GM12875 (cell line): Measurements from ENCODE around the gene UBXN7.

ENCODE experiments used
- H3K4me3 ChIP-seq: one replicate; pipeline ENCODE4 v1.5.1; 2011; ENCODE audit warnings: low read depth, low read length, control low read depth
- TF ChIP-seq, protein P1 (sequence below): IDR thresholded peaks from 2 replicates; pipeline ENCODE4 v1.5.1; 2011; ENCODE audit warnings: low read depth, mild to moderate bottlenecking, control low read depth, inconsistent platforms, low read length, moderate library complexity, borderline replicate concordance; ENCODE audit not compliant: insufficient read depth

The UBXN7 gene

DNA sequence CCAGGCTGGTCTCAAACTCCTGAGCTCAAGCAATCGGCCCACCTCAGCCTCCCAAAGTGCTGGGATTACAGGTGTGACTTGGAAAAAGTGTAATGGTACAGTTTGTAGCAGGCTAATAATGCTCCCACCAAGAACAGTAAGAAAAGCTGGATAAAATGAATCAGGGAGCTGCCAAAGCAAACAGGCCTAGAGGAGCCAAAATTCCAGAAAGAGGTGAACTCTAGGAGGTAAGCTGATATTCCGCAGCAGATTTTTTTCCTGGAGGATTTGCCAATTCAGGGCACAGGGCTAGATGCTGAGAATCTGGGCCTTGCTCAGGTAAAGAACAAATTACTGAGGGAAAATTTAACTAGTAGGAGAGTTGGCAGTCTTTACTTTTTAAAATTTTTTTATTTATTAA lies 133.7 kb downstream of the UBXN7 start:
- H3K4me3 ChIP-seq = no peak overlapping the region
- TF ChIP-seq, protein P1, sequence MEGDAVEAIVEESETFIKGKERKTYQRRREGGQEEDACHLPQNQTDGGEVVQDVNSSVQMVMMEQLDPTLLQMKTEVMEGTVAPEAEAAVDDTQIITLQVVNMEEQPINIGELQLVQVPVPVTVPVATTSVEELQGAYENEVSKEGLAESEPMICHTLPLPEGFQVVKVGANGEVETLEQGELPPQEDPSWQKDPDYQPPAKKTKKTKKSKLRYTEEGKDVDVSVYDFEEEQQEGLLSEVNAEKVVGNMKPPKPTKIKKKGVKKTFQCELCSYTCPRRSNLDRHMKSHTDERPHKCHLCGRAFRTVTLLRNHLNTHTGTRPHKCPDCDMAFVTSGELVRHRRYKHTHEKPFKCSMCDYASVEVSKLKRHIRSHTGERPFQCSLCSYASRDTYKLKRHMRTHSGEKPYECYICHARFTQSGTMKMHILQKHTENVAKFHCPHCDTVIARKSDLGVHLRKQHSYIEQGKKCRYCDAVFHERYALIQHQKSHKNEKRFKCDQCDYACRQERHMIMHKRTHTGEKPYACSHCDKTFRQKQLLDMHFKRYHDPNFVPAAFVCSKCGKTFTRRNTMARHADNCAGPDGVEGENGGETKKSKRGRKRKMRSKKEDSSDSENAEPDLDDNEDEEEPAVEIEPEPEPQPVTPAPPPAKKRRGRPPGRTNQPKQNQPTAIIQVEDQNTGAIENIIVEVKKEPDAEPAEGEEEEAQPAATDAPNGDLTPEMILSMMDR = no peak
